Neural cell (in vitro differentiated cells): ENCODE measurements around the gene NFE2L2.

ENCODE experiments used
- EP300 ChIP-seq: fragments of 450-650 bp; conservative IDR thresholded peaks from 2 replicates; pipeline ENCODE4 v1.6.1; 2014; ENCODE audit warnings: antibody characterized with exemption, mild to moderate bottlenecking, moderate library complexity; ENCODE audit not compliant: poor library complexity, severe bottlenecking
- EZH2 ChIP-seq: fragments of 200-600, 300-800 bp; shearing (Covaris generic), sonication (generic); IDR thresholded peaks from 2 replicates; pipeline ENCODE4 v1.6.1; 2014; ENCODE audit warnings: antibody characterized with exemption, low read length, borderline replicate concordance, mild to moderate bottlenecking; ENCODE audit not compliant: insufficient read depth, poor library complexity, severe bottlenecking
- MXI1 ChIP-seq: fragments of 450-650 bp; conservative IDR thresholded peaks from 2 replicates; pipeline ENCODE4 v1.6.1; 2014; ENCODE audit warnings: antibody characterized with exemption, mild to moderate bottlenecking; ENCODE audit not compliant: poor library complexity, severe bottlenecking
- POLR2AphosphoS5 ChIP-seq: IDR thresholded peaks from 2 replicates; pipeline ENCODE4 v1.6.1; 2012
- RAD21 ChIP-seq: fragments of 450-650 bp; conservative IDR thresholded peaks from 2 replicates; pipeline ENCODE4 v1.6.1; 2014; ENCODE audit warnings: antibody characterized with exemption, mild to moderate bottlenecking, moderate library complexity
- TAF1 ChIP-seq: IDR thresholded peaks from 2 replicates; pipeline ENCODE4 v1.6.1; 2012; ENCODE audit warnings: low read depth
- TF ChIP-seq, protein P1 (sequence below): fragments of 450-650 bp; IDR thresholded peaks from 2 replicates; pipeline ENCODE4 v1.5.1; 2014; ENCODE audit warnings: antibody characterized with exemption, mild to moderate bottlenecking, moderate library complexity; ENCODE audit not compliant: poor library complexity, severe bottlenecking
- TF ChIP-seq, protein P2 (sequence below): IDR thresholded peaks from 2 replicates; pipeline ENCODE4 v1.6.1; 2012; ENCODE audit warnings: borderline replicate concordance

DNA sequence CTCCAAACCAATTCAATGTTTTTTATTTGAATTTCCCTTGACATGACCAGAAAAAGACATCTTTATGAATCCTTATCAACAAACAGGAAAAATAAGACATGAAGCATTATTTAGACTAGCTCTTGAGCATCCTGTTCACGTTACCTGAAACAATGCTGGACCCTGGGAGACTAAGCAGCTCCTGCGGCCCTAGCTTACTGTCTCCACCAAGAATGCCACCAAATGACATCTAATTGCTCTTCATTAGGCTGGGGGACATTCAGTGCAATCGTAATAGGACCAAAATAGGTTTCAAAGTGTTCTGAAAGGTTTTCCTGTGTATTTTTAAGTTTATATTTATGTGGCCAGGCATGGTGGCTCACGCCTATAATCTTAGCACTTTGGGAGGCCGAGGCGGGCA, 25.5 kb downstream of the NFE2L2 start:
- TF ChIP-seq, protein P1, sequence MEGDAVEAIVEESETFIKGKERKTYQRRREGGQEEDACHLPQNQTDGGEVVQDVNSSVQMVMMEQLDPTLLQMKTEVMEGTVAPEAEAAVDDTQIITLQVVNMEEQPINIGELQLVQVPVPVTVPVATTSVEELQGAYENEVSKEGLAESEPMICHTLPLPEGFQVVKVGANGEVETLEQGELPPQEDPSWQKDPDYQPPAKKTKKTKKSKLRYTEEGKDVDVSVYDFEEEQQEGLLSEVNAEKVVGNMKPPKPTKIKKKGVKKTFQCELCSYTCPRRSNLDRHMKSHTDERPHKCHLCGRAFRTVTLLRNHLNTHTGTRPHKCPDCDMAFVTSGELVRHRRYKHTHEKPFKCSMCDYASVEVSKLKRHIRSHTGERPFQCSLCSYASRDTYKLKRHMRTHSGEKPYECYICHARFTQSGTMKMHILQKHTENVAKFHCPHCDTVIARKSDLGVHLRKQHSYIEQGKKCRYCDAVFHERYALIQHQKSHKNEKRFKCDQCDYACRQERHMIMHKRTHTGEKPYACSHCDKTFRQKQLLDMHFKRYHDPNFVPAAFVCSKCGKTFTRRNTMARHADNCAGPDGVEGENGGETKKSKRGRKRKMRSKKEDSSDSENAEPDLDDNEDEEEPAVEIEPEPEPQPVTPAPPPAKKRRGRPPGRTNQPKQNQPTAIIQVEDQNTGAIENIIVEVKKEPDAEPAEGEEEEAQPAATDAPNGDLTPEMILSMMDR = no peak
- TF ChIP-seq TAF1 (no peak), RAD21 (no peak), EZH2 (no peak), MXI1 (no peak), POLR2AphosphoS5 (no peak), EP300 (no peak)
- TF ChIP-seq, protein P2, sequence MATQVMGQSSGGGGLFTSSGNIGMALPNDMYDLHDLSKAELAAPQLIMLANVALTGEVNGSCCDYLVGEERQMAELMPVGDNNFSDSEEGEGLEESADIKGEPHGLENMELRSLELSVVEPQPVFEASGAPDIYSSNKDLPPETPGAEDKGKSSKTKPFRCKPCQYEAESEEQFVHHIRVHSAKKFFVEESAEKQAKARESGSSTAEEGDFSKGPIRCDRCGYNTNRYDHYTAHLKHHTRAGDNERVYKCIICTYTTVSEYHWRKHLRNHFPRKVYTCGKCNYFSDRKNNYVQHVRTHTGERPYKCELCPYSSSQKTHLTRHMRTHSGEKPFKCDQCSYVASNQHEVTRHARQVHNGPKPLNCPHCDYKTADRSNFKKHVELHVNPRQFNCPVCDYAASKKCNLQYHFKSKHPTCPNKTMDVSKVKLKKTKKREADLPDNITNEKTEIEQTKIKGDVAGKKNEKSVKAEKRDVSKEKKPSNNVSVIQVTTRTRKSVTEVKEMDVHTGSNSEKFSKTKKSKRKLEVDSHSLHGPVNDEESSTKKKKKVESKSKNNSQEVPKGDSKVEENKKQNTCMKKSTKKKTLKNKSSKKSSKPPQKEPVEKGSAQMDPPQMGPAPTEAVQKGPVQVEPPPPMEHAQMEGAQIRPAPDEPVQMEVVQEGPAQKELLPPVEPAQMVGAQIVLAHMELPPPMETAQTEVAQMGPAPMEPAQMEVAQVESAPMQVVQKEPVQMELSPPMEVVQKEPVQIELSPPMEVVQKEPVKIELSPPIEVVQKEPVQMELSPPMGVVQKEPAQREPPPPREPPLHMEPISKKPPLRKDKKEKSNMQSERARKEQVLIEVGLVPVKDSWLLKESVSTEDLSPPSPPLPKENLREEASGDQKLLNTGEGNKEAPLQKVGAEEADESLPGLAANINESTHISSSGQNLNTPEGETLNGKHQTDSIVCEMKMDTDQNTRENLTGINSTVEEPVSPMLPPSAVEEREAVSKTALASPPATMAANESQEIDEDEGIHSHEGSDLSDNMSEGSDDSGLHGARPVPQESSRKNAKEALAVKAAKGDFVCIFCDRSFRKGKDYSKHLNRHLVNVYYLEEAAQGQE = no peak
